ENCODE measurements around the gene WWOX.

- TF ChIP-seq CTCF (conservative IDR thresholded peaks at IDR 0.05; ENCODE audit: low read depth, low read length) = no peak
- no peak for TF ChIP-seq EZH2 (IDR thresholded peaks at IDR 0.05; ENCODE audit: borderline replicate concordance, low read depth, low read length, poor library complexity, severe bottlenecking)
Observed at GRCh38 chr16:78096386-78096785, 3.1 kb upstream of the WWOX start.

All from A673 (cell line).